GM12878 (cell line): ENCODE data around the gene NGFR.

ENCODE experiments used
- ATF3 ChIP-seq: IDR thresholded peaks from 2 replicates; pipeline ENCODE4 v1.6.1; 2011; ENCODE audit warnings: low read depth, mild to moderate bottlenecking, low read length, moderate library complexity, borderline replicate concordance; ENCODE audit errors: extremely low read depth
- HDAC6 ChIP-seq: fragments of 200-600 bp; sonication (generic); IDR thresholded peaks from one replicate; pipeline ENCODE4 v1.8.0; 2017; ENCODE audit warnings: antibody characterized with exemption; ENCODE audit not compliant: unreplicated experiment
- HSF1 ChIP-seq: fragments of 150-350 bp; IDR thresholded peaks from 2 replicates; pipeline ENCODE4 v1.6.1; 2014; ENCODE audit warnings: mild to moderate bottlenecking, low read depth, low read length
- REST ChIP-seq: IDR thresholded peaks from 2 replicates; pipeline ENCODE4 v1.6.1; 2012; ENCODE audit warnings: mild to moderate bottlenecking, low read depth, low read length
- USF2 ChIP-seq: IDR thresholded peaks from 2 replicates; pipeline ENCODE4 v1.6.1; 2011; ENCODE audit warnings: low read depth, low read length, improper control_type of control experiment, borderline replicate concordance

- no peak for TF ChIP-seq REST
- no peak for TF ChIP-seq HSF1
- no peak for TF ChIP-seq ATF3
- no peak for TF ChIP-seq HDAC6
- TF ChIP-seq USF2: no peak
These were observed 13.9 kb downstream of the NGFR start for GRCh38 chr17:49508866-49509587.
